ENCODE results near the gene GLYATL3. TPM values are rescaled to one million over a fixed set of nuclear protein-coding genes. Genes with fewer than 3 reads are reported as not detected.

Gene GLYATL3
- total RNA-seq, 4 donors from 2014 or later = not detected

DNA sequence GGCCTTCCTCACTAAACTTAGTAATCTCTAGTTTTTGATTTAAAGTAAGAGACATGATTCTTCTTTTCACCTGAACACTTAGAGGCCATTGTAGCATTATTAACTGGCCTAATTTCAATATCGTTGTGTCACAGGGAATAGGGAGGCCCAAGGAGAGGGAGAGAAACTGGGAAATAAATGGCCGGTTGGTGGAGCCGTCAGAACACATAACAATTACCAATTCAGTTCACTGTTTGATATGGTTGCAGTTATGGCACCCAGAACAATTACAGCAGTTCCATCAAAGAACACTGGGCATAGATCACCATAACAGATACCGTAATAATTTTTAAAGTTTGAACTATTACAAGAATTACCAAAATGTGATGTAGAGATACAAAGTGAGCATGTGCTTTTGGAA, 9.1 kb upstream of the GLYATL3 start:
- no peak for ATAC-seq (ENCODE audit: low FRiP score)

DNA sequence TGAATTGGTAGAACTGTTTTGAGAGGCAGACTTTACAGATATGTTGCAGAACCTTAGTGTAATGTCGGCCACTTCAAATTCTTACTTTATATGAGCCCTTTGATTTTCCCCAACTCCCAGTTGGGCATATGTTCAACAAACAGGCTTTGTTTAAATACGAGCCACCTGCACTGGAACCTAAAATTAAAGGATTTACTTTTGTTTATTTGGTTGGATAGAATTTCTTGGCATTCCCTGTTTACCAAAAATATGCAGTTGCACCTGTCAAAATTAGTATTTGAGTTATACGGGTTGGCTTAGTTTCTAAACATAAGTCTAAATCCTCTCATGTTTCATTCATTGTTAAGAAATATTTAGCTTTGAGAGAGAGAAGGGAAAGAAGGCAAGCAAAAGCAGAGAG, 2.4 kb upstream of the GLYATL3 start:
- ATAC-seq (ENCODE audit: low FRiP score) = no peak

More for the DNA sequence above, 9.1 kb upstream of the GLYATL3 start:
- no peak for DNase-seq (ENCODE audit: low spot score)
- TF ChIP-seq, protein P1, sequence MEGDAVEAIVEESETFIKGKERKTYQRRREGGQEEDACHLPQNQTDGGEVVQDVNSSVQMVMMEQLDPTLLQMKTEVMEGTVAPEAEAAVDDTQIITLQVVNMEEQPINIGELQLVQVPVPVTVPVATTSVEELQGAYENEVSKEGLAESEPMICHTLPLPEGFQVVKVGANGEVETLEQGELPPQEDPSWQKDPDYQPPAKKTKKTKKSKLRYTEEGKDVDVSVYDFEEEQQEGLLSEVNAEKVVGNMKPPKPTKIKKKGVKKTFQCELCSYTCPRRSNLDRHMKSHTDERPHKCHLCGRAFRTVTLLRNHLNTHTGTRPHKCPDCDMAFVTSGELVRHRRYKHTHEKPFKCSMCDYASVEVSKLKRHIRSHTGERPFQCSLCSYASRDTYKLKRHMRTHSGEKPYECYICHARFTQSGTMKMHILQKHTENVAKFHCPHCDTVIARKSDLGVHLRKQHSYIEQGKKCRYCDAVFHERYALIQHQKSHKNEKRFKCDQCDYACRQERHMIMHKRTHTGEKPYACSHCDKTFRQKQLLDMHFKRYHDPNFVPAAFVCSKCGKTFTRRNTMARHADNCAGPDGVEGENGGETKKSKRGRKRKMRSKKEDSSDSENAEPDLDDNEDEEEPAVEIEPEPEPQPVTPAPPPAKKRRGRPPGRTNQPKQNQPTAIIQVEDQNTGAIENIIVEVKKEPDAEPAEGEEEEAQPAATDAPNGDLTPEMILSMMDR (IDR thresholded peaks at IDR 0.05) = no peak

DNA sequence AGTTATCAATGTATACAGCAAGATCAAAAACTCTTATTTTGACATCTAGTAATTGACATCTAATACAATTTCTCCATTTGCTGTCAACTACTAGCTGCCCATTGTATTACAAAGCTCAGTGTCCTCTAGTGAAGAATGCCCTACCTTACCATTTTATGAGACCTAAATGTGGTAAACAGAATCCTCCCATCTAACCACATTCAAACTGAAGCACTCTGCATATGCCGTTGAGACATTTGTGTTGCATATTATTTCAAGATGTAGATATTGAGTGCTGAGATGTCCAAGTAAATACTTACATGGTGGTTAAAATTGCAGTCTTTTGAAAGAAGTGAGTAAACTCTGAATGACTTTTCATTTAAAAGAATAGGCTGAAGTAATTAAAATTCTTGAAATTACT, 597 bp upstream of the GLYATL3 start:
- DNase-seq (ENCODE audit: low spot score) = no peak
- no peak for ATAC-seq (ENCODE audit: low FRiP score)
- TF ChIP-seq, protein P1 (IDR thresholded peaks at IDR 0.05) = no peak

More for the DNA sequence above, 2.4 kb upstream of the GLYATL3 start:
- DNase-seq (ENCODE audit: low spot score) = no peak
- TF ChIP-seq, protein P1 (IDR thresholded peaks at IDR 0.05) = no peak

DNA sequence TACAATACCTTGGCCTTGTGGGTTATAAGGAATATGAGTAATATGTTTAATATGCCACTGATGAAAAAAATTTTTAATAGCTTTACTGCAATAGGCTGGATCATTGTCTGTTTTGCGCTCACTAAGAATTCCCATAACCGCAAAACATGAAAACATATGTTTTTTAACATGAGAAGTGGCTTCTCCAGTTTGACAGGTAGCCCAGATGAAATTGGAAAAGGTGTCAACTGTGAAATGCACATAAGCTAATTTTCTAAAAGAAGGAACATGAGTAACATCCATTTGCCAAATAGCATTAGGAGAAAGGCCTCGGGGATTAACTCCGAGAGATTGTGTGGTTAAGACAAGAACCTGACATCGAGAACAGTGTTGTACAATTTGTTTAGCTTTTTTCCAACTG, 4.9 kb downstream of the GLYATL3 start:
- no peak for DNase-seq (ENCODE audit: low spot score)
- TF ChIP-seq, protein P1 (IDR thresholded peaks at IDR 0.05) = no peak
- ATAC-seq (ENCODE audit: low FRiP score) = no peak

DNA sequence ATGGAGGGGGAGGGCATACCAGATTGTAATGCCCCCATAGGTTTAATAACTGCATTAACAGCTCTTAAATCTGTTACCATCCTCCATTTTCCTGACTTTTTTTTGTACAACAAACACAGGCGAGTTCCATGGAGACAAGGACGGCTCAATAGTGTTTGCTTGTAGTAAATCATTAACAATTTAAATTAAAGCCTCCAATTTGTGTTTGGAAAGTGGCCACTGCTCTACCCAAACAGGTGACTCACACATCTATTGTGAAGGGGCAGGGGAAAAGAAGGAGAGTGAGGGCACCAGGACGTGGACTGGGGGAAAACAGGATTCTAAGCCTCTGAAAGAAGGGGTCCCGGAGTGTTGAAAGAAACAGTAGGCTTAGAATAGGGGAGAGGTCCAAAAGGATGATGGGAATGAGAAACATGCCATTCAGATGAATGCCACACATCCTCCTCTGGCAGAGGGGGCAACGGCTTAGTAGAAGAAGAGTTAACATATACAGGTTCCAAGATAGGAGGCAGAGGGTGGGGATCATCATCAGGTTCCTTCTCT, 6.9 kb downstream of the GLYATL3 start:
- no peak for DNase-seq (ENCODE audit: low spot score)
- no peak for ATAC-seq (ENCODE audit: low FRiP score)
- TF ChIP-seq, protein P1 (IDR thresholded peaks at IDR 0.05) = no peak

DNA sequence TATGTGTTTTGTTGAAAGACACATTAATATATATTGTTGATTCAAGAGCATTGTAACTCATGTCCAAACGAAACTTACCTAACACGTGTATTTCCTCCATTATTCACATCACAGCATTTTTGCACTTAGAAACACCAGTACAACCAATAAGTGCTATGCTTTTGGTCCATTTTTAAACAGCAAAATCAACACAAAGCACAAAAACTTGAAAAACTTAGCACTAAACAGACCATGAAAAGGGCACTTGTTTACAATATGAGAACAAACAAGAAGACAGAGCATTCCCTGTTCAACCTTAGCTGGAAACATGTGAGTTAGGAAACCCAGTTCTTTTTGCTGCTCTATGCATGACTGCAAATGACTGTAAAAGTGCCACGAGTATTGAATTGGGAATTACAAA, 9.6 kb downstream of the GLYATL3 start:
- TF ChIP-seq, protein P1 (IDR thresholded peaks at IDR 0.05) = no peak
- ATAC-seq (ENCODE audit: low FRiP score) (no peak), DNase-seq (ENCODE audit: low spot score) (no peak)

DNA sequence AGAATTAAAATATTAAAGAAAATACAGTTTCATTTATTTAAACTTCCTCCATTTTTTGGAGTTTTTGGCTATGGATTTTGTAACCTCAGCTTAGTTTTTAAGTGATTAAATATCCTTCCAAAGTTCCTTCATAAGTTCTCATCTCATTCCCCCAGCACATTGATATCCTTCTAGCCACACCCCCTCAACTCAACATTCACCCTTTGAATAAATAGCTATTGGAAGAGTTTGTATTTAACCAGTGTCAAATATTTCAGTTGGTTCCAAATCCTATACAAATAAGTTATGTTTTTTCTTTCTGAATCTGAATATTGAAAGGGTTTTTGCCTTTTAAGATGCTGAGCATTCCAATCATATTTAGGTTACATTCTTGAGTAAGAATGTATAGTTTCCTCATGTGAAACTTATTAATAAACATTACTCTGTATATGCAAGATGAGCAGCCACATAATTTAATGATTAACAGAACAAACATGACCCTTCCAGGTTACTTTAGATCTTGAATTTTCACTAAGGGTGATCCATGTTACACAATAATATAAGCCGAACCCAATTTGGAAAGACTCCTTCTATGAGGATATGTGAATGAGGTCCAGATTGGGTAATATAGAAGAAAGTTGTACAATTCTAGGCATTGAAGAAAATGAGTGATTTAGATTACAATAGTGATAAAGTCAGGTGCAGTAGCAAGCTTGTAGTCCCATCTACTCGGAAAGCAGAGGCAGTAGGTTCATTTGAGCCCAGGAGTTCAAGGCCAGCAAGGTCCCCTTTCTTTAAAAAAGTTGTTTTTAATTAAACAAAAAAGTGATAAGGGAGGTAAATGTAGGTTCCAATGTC, 13.6 kb downstream of the GLYATL3 start:
- DNase-seq (ENCODE audit: low spot score) (no peak), ATAC-seq (ENCODE audit: low FRiP score) (no peak)
- TF ChIP-seq, protein P1 (IDR thresholded peaks at IDR 0.05) = no peak
